Choroid plexus epithelial cell (primary cell): ENCODE data around the gene COPS7A.

Source experiments
- DNase-seq: peaks from one replicate; pipeline ENCODE4 v3.0.0-alpha.2; 2010; ENCODE audit warnings: low read depth
- H3K4me3 ChIP-seq: 2 replicates; pipeline ENCODE4 v1.5.1; 2011; ENCODE audit warnings: low read depth, mild to moderate bottlenecking, control low read depth, low read length, moderate library complexity
- TF ChIP-seq, protein P1 (sequence below): conservative IDR thresholded peaks from 2 replicates; pipeline ENCODE4 v1.5.1; 2011; ENCODE audit warnings: low read depth, mild to moderate bottlenecking, control low read depth, inconsistent platforms, low read length, moderate library complexity

The COPS7A gene

DNA sequence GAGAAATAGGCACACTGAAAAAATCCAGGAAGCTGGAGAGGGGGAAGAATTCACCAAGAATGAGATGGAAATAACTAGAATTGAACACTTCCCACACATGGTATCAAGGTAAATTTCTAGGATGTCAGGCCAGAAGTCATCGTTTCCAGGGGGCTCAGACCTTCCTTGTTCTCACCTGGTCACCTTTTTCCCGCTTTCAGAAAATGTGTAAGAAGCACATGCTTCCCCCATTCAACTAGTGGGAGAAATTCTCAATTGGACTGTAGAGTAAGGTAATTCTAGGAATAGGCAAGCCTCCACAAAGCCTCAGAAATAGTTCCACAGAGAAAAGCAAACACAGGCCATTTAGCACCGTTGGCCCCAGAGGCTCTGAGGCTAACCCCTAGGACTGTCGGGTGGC, 39.5 kb downstream of the COPS7A start:
- TF ChIP-seq, protein P1, sequence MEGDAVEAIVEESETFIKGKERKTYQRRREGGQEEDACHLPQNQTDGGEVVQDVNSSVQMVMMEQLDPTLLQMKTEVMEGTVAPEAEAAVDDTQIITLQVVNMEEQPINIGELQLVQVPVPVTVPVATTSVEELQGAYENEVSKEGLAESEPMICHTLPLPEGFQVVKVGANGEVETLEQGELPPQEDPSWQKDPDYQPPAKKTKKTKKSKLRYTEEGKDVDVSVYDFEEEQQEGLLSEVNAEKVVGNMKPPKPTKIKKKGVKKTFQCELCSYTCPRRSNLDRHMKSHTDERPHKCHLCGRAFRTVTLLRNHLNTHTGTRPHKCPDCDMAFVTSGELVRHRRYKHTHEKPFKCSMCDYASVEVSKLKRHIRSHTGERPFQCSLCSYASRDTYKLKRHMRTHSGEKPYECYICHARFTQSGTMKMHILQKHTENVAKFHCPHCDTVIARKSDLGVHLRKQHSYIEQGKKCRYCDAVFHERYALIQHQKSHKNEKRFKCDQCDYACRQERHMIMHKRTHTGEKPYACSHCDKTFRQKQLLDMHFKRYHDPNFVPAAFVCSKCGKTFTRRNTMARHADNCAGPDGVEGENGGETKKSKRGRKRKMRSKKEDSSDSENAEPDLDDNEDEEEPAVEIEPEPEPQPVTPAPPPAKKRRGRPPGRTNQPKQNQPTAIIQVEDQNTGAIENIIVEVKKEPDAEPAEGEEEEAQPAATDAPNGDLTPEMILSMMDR: no peak
- DNase-seq: no peak
- no peak overlapping the region for H3K4me3 ChIP-seq

DNA sequence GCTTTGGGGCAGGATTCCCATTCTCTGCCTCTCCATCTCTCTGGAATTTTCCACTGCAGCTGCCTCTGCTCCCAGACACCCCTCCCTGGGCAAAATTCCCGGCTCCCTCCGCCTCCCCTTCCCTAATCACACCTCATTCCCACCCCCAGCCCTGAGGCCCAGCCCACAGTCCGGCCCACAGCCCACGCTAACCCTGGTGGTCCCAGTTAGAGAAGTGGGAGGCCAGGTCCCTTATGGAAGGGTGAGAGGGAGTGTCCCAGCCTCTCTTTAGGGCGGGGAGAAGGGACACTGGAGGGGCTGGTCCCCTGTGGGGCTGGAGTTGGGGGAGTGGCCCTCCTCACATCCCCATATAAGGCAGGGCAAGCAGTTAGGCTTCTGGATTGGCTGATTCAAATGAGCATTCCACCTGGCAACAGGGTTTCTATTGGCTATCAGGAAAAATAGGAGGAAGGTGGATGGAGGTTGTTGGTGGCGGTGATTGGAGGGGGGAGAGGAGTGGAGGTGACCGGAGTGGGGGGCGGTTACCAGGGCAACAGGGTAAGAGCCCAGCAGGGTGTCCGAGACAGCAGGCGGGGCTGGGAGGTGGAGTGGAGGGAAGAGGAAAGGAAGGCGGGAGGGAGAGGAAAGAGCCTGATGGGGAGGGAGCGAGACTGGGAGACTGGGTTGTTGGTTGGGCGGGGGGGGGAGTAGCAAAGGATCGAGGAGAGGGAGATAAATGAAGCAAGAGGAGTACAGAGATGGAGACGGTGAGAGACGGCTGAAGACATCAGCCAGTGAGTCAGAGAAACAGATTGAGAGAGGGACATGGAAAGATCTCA, 40.4 kb downstream of the COPS7A start:
- peak overlapping the region; percentile 49 for H3K4me3 ChIP-seq
- peak; percentile 99 for DNase-seq
- TF ChIP-seq, protein P1: no peak

DNA sequence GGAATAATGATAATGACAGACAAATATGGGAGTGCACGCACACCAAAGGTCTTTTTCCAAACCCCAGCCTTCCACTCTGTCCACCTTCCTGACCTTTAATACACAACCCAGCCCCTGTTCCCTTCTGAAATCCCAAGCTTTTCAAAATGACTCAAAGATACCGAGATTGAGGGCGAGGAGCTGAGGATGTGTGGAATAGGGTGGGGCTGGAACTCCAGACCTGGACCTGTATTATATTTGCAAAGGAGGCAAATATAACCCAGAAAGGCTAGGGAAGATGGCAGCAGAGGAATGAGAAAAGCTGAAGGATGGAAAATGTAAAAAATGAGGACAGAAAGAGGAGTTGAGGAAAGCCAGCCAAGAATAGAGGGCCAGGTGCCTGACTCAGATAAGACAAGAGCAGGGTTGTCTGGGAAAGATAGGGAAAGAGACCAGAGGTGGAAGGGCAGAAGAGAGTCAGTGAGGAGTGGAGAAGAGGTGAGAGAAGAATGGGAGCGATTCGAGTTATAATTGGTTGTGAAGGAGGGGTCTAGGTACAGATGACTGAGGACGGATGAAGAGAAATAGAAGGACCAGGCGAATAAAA, 41.3 kb downstream of the COPS7A start:
- H3K4me3 ChIP-seq: peak overlapping the region; percentile 88
- no peak for DNase-seq
- TF ChIP-seq, protein P1: no peak

DNA sequence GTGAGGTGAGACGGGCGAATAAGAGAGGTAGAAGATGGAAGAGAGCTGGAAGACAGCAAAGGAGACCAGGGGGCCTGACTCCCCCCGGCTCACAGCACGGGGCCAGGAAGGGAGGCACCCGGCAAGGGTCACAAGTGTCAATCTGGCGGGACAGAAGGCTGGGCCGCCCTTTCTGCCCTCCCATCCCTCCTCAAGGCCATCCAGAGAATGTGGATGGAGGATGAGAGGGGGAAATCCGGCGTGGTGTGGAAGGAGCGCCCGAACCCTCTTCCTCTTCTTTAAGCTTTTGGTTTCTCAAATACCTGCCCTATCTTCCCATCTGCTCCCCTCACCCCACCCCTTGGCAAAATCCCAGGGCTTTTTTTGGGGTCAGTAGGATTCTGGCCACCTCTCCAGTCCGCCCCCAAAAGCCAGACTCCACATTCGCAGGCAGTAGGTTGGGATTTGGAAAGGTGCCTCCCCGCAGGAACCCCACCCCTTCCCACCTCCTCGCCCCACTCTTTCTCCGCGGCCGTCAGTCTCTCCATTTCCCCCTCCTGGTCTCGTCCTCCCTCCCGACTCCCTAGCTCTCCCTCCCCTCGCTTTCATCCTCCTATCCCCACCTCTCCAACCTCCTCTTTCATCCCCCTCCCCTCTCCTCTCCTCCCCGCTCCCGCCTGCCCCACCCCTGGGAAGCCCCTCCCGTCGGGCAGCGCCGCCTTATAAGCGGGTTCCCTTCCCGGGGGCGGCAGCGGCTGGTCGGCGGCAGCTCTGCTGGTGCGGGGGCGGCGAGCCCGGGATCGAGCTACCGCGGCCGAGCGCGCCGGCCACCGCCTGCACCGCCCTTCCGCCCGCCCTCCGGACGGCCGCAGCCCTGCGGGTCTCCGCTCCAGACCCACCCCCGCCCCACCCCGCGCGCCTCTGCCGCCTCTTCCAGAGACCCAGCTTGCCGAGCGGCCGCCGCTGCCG, 42.1 kb downstream of the COPS7A start, which contains the start of gene PTMS:
TSS of gene PTMS (plus strand) at position 730 of the 948 bp plus-strand sequence. CDS start 343 bp downstream, outside the sequence.
- peak; percentile 95 for DNase-seq
- TF ChIP-seq, protein P1: no peak

DNA sequence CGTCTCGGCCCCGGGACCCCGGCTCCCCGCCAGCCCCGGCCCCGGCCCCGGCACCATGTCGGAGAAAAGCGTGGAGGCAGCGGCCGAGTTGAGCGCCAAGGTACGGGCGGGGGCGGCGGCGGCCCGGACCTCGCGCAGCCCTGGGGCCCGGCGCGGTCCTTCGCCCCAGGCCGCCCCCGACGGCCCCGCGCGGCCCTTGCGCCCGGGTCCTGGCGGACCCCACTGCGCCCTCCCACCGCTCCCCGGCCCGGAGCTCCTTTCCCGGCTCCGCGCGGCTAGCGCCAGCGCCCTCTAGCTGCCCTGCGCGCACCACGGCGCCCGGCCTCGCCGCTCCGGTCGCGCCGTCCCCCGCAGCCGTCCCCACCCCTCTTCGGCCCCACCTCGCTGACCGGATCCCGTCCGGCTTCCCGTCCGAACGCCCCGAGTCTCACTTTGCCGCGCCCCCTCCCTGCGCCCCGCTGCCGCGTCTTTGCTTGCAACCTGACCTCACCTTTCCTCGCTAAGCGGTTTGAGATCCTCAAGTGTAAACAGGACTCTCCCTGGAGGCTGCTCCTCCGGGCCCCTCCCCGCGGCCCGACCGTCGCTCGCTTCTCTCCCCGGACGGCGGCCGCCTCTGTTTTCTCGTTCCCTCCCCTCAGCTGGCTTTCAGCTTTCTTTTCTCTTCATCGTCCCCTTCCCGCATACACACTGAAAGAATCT, 43.0 kb downstream of the COPS7A start:
- TF ChIP-seq, protein P1: peak; percentile 52
- peak overlapping the region; percentile 88 for H3K4me3 ChIP-seq
- peak; percentile 68 for DNase-seq

More for the DNA sequence above, 42.1 kb downstream of the COPS7A start, which contains the start of gene PTMS:
- H3K4me3 ChIP-seq: peak within 1 kb of the TSS; percentile 88
